HG03558 (cell line): ENCODE data around the gene BCHE.
"Not testable (repeated sequence)": the region's sequence is repeated elsewhere in the genome, so short reads cannot be mapped to it uniquely, and the experiment has no call there.

Experiments
- ATAC-seq: cut with Tn5 transposase; IDR thresholded peaks from one replicate; pipeline ENCODE4 v1.9.1; 2021; ENCODE audit warnings: moderate number of reproducible peaks; ENCODE audit not compliant: unreplicated experiment; ENCODE audit errors: extremely low read depth

Gene BCHE

DNA sequence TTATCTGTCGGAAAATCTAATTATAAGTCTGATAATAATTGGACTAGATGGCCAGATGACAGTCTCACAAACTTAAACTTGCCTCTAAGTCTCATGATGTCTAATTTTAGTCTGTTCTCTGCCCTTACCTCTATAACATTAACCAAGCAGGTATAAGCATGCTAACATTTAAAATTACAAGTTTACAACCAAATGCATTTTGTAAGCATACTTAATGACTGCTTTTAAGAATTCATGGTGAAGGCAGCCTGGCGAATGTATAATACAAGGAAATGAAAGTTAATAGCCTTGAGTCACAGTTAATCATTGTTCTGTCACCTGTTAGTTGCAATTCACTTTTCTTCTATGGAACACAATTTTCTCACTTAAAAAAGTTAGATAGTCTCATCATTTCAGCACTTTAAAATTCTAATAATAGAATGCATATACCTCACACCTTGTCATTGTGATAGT is 16.5 kb downstream of the BCHE start:
- no peak for ATAC-seq

DNA sequence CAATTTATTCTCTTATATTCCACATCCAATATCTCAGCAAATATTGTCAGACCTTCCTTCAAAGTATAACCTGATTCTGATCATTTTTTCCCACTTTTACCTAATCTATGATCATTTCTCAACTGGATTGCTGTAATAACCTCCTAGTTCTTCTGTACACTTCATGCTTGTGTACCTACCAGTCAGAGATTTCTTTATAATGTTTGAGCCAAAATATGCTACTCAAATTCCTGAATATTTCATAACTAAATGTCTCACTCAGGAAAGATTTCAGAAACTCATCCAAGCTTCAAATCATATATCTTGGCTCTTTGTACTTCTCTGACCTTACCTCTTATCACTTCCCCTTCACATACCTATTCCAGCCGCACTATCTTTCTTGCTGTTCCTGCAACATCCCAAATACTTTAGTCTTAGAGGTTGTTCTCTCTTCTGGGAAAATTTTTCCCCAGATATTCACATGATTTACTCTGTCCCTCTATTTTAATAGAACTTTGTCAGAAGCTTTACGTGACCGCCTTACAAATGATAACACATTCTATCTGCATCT is 20.0 kb downstream of the BCHE start:
- ATAC-seq, result no peak

- ATAC-seq, result no peak
Measured at GRCh38 chr3:165816209-165816608, 21.0 kb downstream of the BCHE start.

- no peak for ATAC-seq
Measured at GRCh38 chr3:165815682-165816081, 21.5 kb downstream of the BCHE start.

- ATAC-seq, result no peak
Measured at GRCh38 chr3:165814380-165814779, 22.8 kb downstream of the BCHE start.

- not testable (repeated sequence) for ATAC-seq
Measured at GRCh38 chr3:165807937-165808336, 29.3 kb downstream of the BCHE start.

DNA sequence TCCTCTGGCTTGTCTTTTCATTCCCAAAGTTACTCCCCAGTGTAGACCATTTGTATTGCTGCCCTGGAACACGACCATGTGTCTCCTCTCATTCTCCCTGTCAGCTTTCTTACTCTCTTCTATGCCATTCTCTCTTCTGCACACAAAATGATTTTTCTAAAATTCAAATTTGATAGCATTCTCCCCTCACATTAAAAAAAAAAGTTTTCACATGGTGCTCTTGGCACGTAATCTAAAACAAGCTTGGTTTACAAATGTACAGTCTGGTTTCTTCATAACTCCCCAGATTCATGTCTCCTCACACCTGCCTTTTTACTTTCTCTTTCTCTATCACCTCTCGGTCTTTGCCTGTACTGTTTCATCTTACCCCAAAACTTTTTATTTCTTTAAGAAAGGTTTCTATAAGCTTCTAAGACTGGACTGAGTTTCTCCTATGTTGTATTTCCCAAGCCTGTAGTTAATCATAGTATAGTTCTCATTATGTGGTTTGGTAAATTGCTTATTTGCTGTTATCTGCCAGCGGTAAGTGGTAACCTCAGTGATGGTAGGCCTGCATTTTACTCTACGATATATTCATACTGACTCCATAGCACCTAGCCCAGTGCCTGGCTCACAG is 31.2 kb downstream of the BCHE start:
- ATAC-seq, result peak; percentile 60

DNA sequence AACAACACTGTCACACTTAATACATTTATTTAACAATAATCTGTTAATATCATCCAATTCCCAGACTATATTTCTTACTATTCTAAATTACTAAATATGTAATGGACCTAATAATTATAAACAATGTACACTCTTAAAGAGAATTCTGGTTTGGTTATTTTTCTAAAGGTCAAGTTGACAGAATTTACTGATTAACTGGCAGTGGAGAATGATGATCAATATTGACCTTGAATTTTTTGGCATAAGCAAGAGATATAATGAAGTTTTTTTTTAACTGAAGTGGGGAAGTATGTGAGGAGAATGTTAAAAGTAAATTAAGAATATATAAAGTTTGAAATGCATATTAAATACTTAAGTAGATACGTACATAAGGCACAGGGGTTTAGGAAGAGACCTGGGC is 33.8 kb downstream of the BCHE start:
- no peak for ATAC-seq

GRCh38 chr3:165800970-165801369 is 36.3 kb downstream of the BCHE start:
- no peak for ATAC-seq

DNA sequence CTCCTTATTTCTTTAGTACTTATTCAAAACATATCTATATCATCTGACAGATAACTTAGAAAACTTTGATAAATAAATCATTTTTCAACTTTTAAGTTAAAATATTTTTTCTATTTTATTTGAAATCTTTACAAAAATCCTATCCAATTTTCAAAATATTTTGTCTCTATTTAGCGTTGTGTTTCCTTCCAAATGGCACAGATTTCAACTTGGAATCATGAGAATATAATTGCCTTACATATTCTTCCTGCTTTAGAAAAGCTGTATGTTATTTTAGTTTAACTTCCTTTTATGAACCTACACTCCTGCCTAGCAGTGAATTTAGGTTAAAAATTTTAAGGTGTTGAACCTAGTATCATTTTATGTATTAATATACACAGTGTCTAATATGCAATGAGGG is 38.2 kb downstream of the BCHE start:
- no peak for ATAC-seq

GRCh38 chr3:165797551-165797950 is 39.7 kb downstream of the BCHE start:
- no peak for ATAC-seq

DNA sequence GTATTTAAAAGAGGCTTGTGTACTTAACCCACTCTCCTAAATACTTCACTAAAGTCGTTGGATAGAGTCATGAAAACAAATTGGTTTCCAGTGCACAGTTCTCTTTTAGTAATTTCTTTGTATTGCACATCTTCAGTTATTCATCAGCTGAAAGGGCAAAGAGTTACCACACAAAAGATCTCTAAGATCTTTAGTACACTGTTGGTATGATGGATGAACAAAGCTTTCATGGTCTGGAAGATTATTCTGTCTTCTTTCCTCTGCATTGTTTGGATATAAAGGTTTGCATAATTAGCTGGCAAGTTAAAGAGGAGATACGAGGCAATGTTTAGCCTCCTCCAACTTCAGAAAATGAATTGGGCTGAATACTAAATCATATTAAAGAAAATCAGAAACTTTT is 40.5 kb downstream of the BCHE start:
- no peak for ATAC-seq

GRCh38 chr3:165788531-165788930 is 48.7 kb downstream of the BCHE start:
- ATAC-seq, result no peak

DNA sequence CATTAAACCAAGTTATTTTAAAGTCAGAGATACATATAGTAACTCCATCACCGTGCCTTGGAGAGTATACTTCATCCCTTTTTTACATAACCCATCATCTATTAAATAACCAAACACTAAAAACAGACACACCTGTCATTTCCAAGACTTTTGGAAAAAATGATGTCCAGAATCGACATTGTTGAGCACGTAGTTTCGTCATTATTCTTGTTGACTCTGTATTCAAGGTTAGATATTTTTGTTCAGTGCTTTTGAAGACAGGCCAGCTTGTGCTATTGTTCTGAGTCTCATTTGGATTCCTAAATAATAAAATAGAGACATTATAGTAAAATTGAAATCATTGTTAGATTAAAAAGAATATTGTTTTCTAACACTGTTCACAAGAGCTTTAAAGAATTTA is 51.2 kb downstream of the BCHE start:
- no peak for ATAC-seq

DNA sequence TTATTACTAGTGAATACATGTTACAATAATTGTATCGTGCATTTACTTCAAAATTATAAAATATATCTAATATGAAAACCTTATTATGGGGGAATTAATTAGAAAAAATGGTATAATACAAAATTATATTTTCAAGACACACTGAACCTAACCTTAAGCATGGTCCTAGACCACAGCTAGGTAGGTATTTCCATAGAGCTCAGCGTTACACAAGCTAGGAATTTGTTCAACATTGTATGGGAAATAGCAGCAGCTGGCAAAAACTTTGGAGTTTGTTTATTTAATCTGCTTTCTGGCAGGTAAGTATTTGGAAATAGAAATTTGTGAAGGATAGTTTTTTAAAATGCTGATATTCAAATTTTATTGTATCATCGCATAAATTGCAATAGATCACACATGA is 52.9 kb downstream of the BCHE start:
- no peak for ATAC-seq

DNA sequence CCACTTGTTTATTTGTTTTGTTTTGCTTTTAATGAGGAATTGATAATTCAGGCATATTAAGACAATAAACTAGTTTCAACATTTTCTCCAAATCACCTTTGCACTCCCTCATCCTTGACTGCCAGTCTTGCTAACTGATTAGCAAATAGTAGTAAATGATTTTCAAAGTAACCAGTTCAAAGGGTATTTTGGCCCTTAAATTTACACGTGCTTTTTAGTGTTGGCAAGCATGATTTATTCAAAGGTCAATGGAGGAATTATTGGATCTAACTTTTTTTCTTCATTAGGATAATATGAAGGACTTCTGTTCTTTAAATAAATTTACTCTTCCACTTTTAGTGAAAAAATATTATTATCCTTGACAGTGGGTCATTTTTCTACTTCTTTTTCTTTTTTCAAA is 53.8 kb downstream of the BCHE start:
- ATAC-seq, result no peak

GRCh38 chr3:165778891-165779290 is 58.3 kb downstream of the BCHE start:
- no peak for ATAC-seq

DNA sequence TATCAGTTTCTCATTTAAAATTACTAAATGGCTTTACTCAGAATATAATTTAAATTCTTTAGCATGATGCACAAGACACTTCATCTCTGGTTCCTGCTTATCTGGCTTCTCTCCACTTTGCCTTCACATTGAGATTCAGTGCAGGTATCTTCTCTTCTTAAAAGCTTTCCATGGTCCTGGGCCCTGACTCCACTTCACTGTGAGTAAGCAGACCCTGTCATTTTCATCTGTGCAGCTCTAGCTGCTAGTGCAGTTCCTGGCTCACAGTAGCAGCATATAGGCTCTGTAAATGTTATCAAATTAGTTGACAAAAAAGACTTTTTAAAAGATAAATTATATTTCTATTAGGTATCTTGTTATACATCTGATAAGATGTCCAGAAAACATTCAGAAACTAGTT is 58.8 kb downstream of the BCHE start:
- ATAC-seq, result no peak

- ATAC-seq, result no peak
Measured at GRCh38 chr3:165775824-165776223, 61.4 kb downstream of the BCHE start.

DNA sequence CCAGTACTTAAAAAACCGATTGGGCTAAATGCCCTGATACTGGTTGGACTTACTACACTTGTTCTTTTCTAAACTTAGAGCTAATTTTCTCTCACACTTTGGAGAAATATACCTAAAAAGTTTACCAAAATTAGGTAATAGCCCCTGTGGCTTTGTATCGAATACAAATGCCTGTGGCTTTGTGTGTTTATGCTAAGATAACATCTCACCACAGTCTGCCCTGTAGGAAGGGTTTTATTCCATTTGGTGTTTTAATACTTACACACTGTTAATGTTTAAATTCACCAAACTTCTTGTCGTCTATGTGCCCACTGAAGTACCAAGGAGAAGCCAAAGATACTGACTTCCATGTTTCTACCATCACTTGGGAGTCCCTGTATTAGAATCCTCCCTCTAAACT is 66.4 kb downstream of the BCHE start:
- ATAC-seq, result no peak

- ATAC-seq, result no peak
Measured at GRCh38 chr3:165768680-165769079, 68.5 kb downstream of the BCHE start.

DNA sequence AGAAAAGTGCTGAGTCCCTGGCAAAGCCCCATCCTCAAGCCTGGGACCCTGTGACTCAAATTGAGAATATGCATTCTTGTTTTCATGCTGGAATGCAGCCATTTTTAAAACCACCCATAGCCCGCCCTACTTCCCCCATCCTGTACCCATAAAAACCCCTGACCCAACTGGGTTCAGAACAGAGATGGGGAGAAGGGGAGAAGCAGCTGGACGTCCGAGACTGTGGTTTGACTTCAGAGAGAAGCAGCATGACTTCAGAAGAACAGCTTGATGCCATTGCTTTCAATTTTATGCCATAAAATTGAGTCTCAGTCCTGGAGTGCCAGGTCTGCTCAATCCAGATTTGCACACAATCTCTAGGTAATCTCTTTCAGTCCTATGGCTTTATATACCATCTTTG is 78.2 kb downstream of the BCHE start:
- ATAC-seq, result no peak
